H1 (cell line): ENCODE data around the gene RPGRIP1. TPM values are rescaled to one million over a fixed set of nuclear protein-coding genes. Genes with fewer than 3 reads are reported as not detected.

ENCODE experiments used
- GTF2F1 ChIP-seq: IDR thresholded peaks from 2 replicates; pipeline ENCODE4 v1.6.1; 2012; ENCODE audit warnings: low read depth, low read length, improper control_type of control experiment, borderline replicate concordance
- KDM4A ChIP-seq: IDR thresholded peaks from one replicate; pipeline ENCODE4 v1.7.1; 2012; ENCODE audit warnings: low read depth, mild to moderate bottlenecking, moderate library complexity, low read length, inconsistent platforms; ENCODE audit not compliant: severe bottlenecking
- MAFK ChIP-seq: IDR thresholded peaks from 2 replicates; pipeline ENCODE4 v1.6.1; 2012; ENCODE audit warnings: low read depth, mild to moderate bottlenecking, improper control_type of control experiment, low read length
- NANOG ChIP-seq: IDR thresholded peaks from 2 replicates; pipeline ENCODE4 v1.6.1; 2011; ENCODE audit warnings: low read length, low read depth, mild to moderate bottlenecking, inconsistent platforms; ENCODE audit not compliant: insufficient read depth, poor library complexity, severe bottlenecking
- NRF1 ChIP-seq: IDR thresholded peaks from 2 replicates; pipeline ENCODE4 v1.6.1; 2011; ENCODE audit warnings: mild to moderate bottlenecking, low read depth, low read length, improper control_type of control experiment
- PHF8 ChIP-seq: fragments of 200-600 bp; sonication (generic); conservative IDR thresholded peaks from 2 replicates; pipeline ENCODE4 v1.7.1; 2012; ENCODE audit warnings: low read depth, mild to moderate bottlenecking, inconsistent platforms, low read length, moderate library complexity
- RBBP5 ChIP-seq: IDR thresholded peaks from 2 replicates; pipeline ENCODE4 v1.7.1; 2012; ENCODE audit warnings: low read depth, mild to moderate bottlenecking, inconsistent platforms, low read length, moderate library complexity, borderline replicate concordance
- YY1 ChIP-seq: IDR thresholded peaks from 2 replicates; pipeline ENCODE4 v1.6.1; 2011; ENCODE audit warnings: low read depth, mild to moderate bottlenecking, low read length
- polyA plus RNA-seq, 7 experiments: library from polyadenylated mRNA; depleted of rRNA in 3 of 7; stranded (reverse) in 5 of 7; unstranded in 2 of 7; fragments of >200 nt in 5 of 7; fragments of 200-250 nt in 2 of 7; gene quantifications; 1 replicate in 5 of 7; 2 replicates in 1 of 7; 4 replicates in 1 of 7; pipeline versions ENCODE4 v1.2.1 to v1.2.3, GENCODE V29; 2011 to 2013; ENCODE audit warnings: missing spikeins in 2 of 7, mixed read lengths in 2 of 7
- total RNA-seq: library from RNA; stranded (reverse); fragmentation: NEBNext Ultra II Directional; extraction: Animal tissue kit (Norgen Biotek cat#: 25700); gene quantifications from 2 replicates; pipeline ENCODE4 v1.2.1, GENCODE V29; 2021

The RPGRIP1 gene
- total and polyA plus RNA-seq, 2 of the 8 experiments (the other 6 are each of a cell fraction or from before 2014, with no cell fraction given), result 0.36 to 0.65 TPM

- TF ChIP-seq NRF1 (no peak), YY1 (no peak), RBBP5 (no peak), NANOG (no peak), GTF2F1 (no peak), MAFK (no peak), PHF8 (no peak), KDM4A (no peak)
Measured at GRCh38 chr14:21279783-21280182, at the start of gene RPGRIP1 (continued).
